Stimulated activated memory B cell treated with anti-CD40 and anti-IgM and Interleukin-4, amounts not matched to agents 10 μg/mL and 1 μg/mL and 100 μg/mL, for 72 hours (primary cell): Measurements from ENCODE around the gene BAZ2A.
"Not testable (repeated sequence)": the region's sequence is repeated elsewhere in the genome, so short reads cannot be mapped to it uniquely, and the experiment has no call there.

Source experiments
- ATAC-seq: fragments of 150-1000 bp; cut with Tn5 transposase; 2 replicates; pipeline ENCODE4 v1.10.0; 2021
- H3K27ac Mint-ChIP-seq: one replicate; pipeline ENCODE4 v1.8.0; 2022; ENCODE audit warnings: mild to moderate bottlenecking, mixed read lengths
- H3K27me3 Mint-ChIP-seq: one replicate; pipeline ENCODE4 v1.8.0; 2022; ENCODE audit warnings: mixed read lengths
- H3K36me3 Mint-ChIP-seq: one replicate; pipeline ENCODE4 v1.8.0; 2022; ENCODE audit warnings: mixed read lengths
- H3K4me1 Mint-ChIP-seq: one replicate; pipeline ENCODE4 v1.8.0; 2022; ENCODE audit warnings: mixed read lengths
- H3K4me3 Mint-ChIP-seq: one replicate; pipeline ENCODE4 v1.8.0; 2022; ENCODE audit warnings: mild to moderate bottlenecking, moderate library complexity, mixed read lengths
- H3K9me3 Mint-ChIP-seq: one replicate; pipeline ENCODE4 v1.8.0; 2022; ENCODE audit warnings: mixed read lengths

The BAZ2A gene

DNA sequence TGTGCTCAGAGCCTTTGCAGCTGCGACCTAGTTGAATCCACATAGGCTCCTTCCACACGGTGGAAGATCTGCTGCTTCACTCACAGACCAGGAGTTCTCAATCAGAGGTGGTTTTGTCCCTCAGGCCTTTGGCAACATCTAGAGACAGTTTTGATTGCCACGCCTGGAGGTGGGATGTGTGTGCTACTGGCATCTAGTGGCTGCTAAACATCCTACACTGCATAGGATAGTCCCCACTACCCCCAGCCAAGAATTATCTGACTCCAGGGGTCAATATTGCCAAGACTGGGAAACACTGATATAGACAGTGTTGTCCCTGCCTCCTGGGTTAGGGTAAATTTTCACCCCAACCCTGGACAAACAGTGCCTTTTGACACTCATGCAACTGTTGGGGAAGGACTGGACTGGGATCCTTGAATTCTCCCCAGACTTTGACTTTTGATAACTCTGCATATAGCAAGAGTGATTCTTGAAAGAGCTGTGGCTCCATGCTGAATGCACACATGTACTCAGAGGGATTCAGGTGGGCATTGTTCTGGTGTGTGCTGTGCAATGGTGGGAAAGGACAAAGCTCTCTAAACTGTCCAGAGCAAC lies 39.8 kb downstream of the BAZ2A start:
- Mint-ChIP-seq H3K4me3 (no peak overlapping the region), H3K9me3 (no peaks in the 10 kb centered on the region), H3K27ac (no peak overlapping the region), H3K27me3 (no peaks in the 10 kb centered on the region), H3K36me3 (peaks cover 7% of the 10 kb centered on the region), H3K4me1 (no peaks in the 10 kb centered on the region)
- ATAC-seq = peak; percentile 67

- no peaks in the 10 kb centered on the region for H3K9me3 Mint-ChIP-seq
- no peaks in the 10 kb centered on the region for H3K27me3 Mint-ChIP-seq
- H3K36me3 Mint-ChIP-seq = peaks cover 7% of the 10 kb centered on the region
- H3K27ac Mint-ChIP-seq = no peak overlapping the region
- no peak overlapping the region for H3K4me3 Mint-ChIP-seq
- no peaks in the 10 kb centered on the region for H3K4me1 Mint-ChIP-seq
- ATAC-seq = no peak
These were observed 40.3 kb downstream of the BAZ2A start for GRCh38 chr12:56589783-56590182.

GRCh38 chr12:56585098-56585497 lies 45.0 kb downstream of the BAZ2A start:
- Mint-ChIP-seq H3K9me3 (no peaks in the 10 kb centered on the region), H3K27ac (no peak overlapping the region), H3K36me3 (peaks cover 7% of the 10 kb centered on the region), H3K4me1 (peaks cover 6% of the 10 kb centered on the region), H3K4me3 (no peak overlapping the region), H3K27me3 (no peaks in the 10 kb centered on the region)
- no peak for ATAC-seq

DNA sequence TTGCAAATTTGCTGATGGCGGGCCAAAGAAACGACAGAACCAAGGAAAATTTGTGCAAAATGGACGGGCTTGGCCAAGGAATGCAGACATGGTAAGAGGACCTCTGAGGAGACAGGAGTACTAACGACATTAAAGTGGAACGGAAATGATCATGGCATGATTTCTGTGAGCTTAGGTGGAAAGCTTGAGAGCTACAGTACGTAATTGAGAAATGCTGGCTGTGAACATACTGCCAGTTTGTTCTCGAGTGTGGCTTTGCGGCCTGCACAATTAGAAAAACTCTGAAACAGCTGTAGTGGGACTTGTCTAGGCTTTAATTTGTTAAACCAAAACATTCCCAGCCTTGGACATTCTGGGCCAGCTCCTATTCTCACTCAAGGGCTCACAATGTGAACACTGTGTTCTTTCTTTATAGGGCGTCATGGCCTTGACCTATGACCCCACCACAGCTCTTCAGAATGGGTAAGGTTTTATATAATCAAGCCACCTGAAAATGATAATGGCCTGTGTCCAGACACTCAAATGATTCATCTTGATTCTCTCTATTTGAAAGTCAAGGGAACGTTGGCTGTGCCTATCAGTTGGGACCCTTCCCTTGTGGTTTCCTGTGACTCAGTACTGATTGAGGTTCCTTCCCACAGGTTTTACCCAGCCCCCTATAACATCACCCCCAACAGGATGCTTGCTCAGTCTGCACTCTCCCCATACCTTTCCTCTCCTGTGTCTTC lies 48.5 kb downstream of the BAZ2A start:
- Mint-ChIP-seq H3K4me1 (peaks cover 6% of the 10 kb centered on the region), H3K4me3 (no peak overlapping the region), H3K36me3 (no peaks in the 10 kb centered on the region), H3K9me3 (no peaks in the 10 kb centered on the region), H3K27ac (no peak overlapping the region), H3K27me3 (no peaks in the 10 kb centered on the region)
- no peak for ATAC-seq

GRCh38 chr12:56578983-56579546 lies 51.1 kb downstream of the BAZ2A start:
- no peak for ATAC-seq
- Mint-ChIP-seq H3K27ac (no peak overlapping the region), H3K4me3 (no peak overlapping the region), H3K27me3 (no peaks in the 10 kb centered on the region), H3K36me3 (no peaks in the 10 kb centered on the region), H3K9me3 (no peaks in the 10 kb centered on the region), H3K4me1 (peaks cover 6% of the 10 kb centered on the region)

- not testable (repeated sequence) for H3K27me3 Mint-ChIP-seq, H3K27ac Mint-ChIP-seq, ATAC-seq, H3K4me3 Mint-ChIP-seq, H3K4me1 Mint-ChIP-seq, H3K36me3 Mint-ChIP-seq, H3K9me3 Mint-ChIP-seq
These were observed 52.9 kb downstream of the BAZ2A start for GRCh38 chr12:56577248-56577647.

- no peak for ATAC-seq
- Mint-ChIP-seq H3K27ac (no peak overlapping the region), H3K9me3 (no peaks in the 10 kb centered on the region), H3K27me3 (no peaks in the 10 kb centered on the region), H3K36me3 (no peaks in the 10 kb centered on the region), H3K4me3 (no peak overlapping the region), H3K4me1 (no peaks in the 10 kb centered on the region)
These were observed 55.9 kb downstream of the BAZ2A start for GRCh38 chr12:56574210-56574609.

DNA sequence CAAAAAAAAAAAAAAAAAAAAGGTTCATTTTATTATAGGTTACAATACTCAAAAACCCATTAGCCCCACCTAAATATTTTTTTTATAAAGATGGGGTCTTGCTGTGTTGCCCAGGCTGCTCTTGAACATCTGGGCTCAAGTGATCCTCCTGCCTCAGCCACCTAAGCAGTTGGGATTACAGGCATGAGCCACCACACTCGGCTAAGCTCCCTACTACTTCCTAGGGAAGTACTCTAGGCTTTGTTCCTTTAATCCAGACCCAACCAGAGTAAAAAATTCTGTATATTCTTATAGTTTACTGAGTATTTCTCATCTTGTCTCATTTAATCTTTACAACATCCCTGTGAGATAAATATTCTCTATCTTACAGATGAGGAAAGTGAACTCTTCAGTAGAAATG lies 57.8 kb downstream of the BAZ2A start:
- no peaks in the 10 kb centered on the region for H3K27me3 Mint-ChIP-seq
- no peak overlapping the region for H3K4me3 Mint-ChIP-seq
- no peaks in the 10 kb centered on the region for H3K36me3 Mint-ChIP-seq
- H3K27ac Mint-ChIP-seq = no peak overlapping the region
- ATAC-seq = no peak
- no peaks in the 10 kb centered on the region for H3K9me3 Mint-ChIP-seq
- H3K4me1 Mint-ChIP-seq = no peaks in the 10 kb centered on the region

- Mint-ChIP-seq H3K4me3 (no peak overlapping the region), H3K4me1 (no peaks in the 10 kb centered on the region), H3K27me3 (no peaks in the 10 kb centered on the region), H3K36me3 (no peaks in the 10 kb centered on the region), H3K9me3 (no peaks in the 10 kb centered on the region), H3K27ac (no peak overlapping the region)
- ATAC-seq = no peak
These were observed 59.0 kb downstream of the BAZ2A start for GRCh38 chr12:56571121-56571520.

DNA sequence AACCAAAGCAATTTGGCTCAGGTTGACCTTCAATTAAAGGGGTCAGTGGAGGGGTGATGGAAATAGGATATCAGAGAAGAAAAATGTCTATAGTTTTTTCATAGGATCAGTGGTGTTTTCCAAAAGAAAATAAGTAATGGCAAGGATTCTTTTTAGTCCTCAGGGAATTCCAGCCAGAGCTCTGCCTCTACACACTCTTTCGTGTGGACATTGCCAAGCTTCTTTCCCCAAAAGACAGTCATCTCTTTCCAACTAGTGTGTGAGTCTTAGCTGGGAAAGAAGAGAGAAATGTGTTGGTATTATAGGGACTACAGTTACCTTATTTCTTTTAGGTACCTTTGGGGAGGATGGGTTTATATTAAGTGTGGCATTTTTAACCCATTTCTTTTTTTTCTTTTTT lies 62.0 kb downstream of the BAZ2A start:
- no peaks in the 10 kb centered on the region for H3K36me3 Mint-ChIP-seq
- no peak for ATAC-seq
- no peak overlapping the region for H3K4me3 Mint-ChIP-seq
- H3K4me1 Mint-ChIP-seq = peaks cover 10% of the 10 kb centered on the region
- H3K27me3 Mint-ChIP-seq = no peaks in the 10 kb centered on the region
- H3K9me3 Mint-ChIP-seq = no peaks in the 10 kb centered on the region
- no peak overlapping the region for H3K27ac Mint-ChIP-seq

DNA sequence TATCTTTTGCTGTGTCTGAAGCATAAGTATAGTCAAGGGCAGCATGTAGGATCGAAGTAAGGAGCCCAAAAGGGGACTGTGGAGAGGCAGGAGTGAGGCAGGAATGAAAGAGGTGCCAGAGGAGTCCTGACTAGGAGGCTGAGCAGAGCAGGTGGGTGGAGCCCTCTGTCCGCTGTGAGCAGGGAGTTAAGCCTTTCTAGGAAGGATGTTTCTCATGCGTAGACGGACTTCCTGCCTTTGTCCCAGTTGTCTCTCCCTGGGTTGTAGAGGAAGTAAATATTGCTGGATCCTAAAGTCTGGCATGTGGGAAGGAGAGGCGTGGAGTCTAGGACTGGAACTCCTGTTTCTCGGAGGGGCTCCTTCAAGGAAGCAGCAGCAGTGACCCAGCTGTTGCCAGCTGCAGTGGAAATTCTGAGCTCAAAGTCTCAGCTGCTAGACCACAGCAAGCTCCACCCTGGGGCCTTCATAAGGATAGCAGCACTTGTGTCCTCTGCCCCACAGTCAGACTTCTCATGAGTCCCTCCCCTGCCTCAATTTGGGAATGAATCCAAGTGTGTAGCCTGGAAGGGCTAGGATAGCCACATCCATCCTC lies 64.5 kb downstream of the BAZ2A start:
- peak; percentile 76 for ATAC-seq
- Mint-ChIP-seq H3K9me3 (no peaks in the 10 kb centered on the region), H3K4me3 (peak overlapping the region; percentile 22), H3K27ac (peak overlapping the region; percentile 61), H3K4me1 (peaks cover 10% of the 10 kb centered on the region), H3K27me3 (no peaks in the 10 kb centered on the region), H3K36me3 (no peaks in the 10 kb centered on the region)

DNA sequence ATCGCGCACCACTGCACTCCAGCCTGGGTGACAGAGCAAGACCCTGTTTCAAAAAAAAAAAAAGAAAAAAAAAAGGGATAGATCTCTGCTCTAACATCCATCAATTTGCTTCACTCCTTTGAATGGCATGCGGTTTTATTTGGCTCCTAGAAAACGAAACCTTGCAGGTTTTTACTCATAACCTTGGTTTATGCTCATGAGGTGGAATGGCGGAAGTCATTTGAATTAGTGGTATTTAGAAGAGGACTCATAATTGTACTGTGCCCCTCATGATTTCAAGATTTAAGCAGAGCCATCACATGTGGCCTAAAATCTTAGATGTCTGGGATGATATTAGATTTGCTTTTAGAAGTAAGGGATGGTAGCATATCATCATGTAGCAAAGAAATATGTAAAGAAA lies 79.1 kb downstream of the BAZ2A start:
- no peak overlapping the region for H3K27ac Mint-ChIP-seq
- no peak overlapping the region for H3K4me3 Mint-ChIP-seq
- no peaks in the 10 kb centered on the region for H3K9me3 Mint-ChIP-seq
- no peaks in the 10 kb centered on the region for H3K27me3 Mint-ChIP-seq
- no peak for ATAC-seq
- H3K36me3 Mint-ChIP-seq = no peaks in the 10 kb centered on the region
- H3K4me1 Mint-ChIP-seq = no peaks in the 10 kb centered on the region

DNA sequence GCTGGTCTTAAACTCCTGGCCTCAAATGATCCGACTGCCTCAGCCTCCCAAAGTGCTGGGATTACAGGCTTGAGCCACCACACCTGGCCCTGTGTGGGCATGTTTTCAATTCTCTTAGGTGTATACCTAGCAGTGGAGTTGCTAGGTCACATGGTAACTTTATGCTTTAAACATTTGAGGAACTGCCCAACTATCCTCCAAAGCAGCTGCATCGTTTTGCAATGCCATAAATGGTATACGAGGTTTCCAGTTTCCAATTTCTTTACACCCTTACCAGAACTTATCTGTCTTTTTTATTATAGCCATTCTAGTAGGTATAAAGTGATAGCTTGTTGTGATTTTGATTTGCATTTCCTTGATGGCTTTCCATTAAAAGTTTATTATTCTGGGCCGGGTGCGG lies 83.4 kb downstream of the BAZ2A start:
- no peak for ATAC-seq
- Mint-ChIP-seq H3K36me3 (peaks cover 6% of the 10 kb centered on the region), H3K4me1 (no peaks in the 10 kb centered on the region), H3K27ac (no peak overlapping the region), H3K4me3 (no peak overlapping the region), H3K27me3 (no peaks in the 10 kb centered on the region), H3K9me3 (no peaks in the 10 kb centered on the region)
